CD14-positive monocyte (primary cell): ENCODE results near the gene RUBCN. TPM values are rescaled to one million over a fixed set of nuclear protein-coding genes. Genes with fewer than 3 reads are reported as not detected.

ENCODE experiments used
- DNase-seq, 3 donors: peaks; one replicate each; pipeline ENCODE4 v3.0.0-alpha.2; 2011 to 2022
- H2AFZ ChIP-seq: 2 replicates; pipeline ENCODE4 v1.6.0; 2012; ENCODE audit warnings: mild to moderate bottlenecking, low read depth, low read length, inconsistent platforms; ENCODE audit not compliant: insufficient read depth, poor library complexity, severe bottlenecking
- H3K27ac ChIP-seq, 2 donors: 1 replicate in 1 of 2; 2 replicates in 1 of 2; pipeline ENCODE4 v1.5.1; 2012 to 2013; ENCODE audit warnings: low read length in 2 of 2, control low read depth in 1 of 2, inconsistent platforms in 1 of 2, low read depth in 1 of 2, mild to moderate bottlenecking in 1 of 2
- H3K27me3 ChIP-seq, 2 donors: one replicate each; pipeline versions ENCODE4 v1.6.0 to v1.6.1; 2011 to 2013; ENCODE audit warnings: low read length in 2 of 2; ENCODE audit not compliant: control insufficient read depth in 2 of 2, insufficient read depth in 2 of 2
- H3K36me3 ChIP-seq, 2 donors: replicated peaks in 1 of 2; 1 replicate in 1 of 2; 2 replicates in 1 of 2; pipeline versions ENCODE4 v1.5.1 to v1.6.1; 2012 to 2013; ENCODE audit warnings: low read length in 2 of 2, control low read depth in 1 of 2, inconsistent platforms in 1 of 2, mild to moderate bottlenecking in 1 of 2; ENCODE audit not compliant: insufficient read depth in 2 of 2, control insufficient read depth in 1 of 2
- H3K4me1 ChIP-seq, 2 donors: 1 replicate in 1 of 2; 2 replicates in 1 of 2; pipeline versions ENCODE4 v1.5.1 to v1.6.1; 2012 to 2013; ENCODE audit warnings: low read length in 2 of 2, control low read depth in 1 of 2, inconsistent platforms in 1 of 2, mild to moderate bottlenecking in 1 of 2, moderate library complexity in 1 of 2; ENCODE audit not compliant: insufficient read depth in 2 of 2, control insufficient read depth in 1 of 2
- H3K4me2 ChIP-seq: replicated peaks from 2 replicates; pipeline ENCODE3; 2012; ENCODE audit warnings: low read length, moderate library complexity, mild to moderate bottlenecking; ENCODE audit not compliant: poor library complexity, severe bottlenecking; ENCODE audit errors: extremely low read depth
- H3K4me3 ChIP-seq, 3 experiments: fragments of 200-600 bp in 1 of 3; sonication (generic) in 1 of 3; replicated peaks in 1 of 3; 1 replicate in 2 of 3; 2 replicates in 1 of 3; pipeline ENCODE4 v1.5.1; 2011 to 2013; ENCODE audit warnings: low read length in 3 of 3, mild to moderate bottlenecking in 3 of 3, control low read depth in 2 of 3, low read depth in 2 of 3, inconsistent platforms in 1 of 3, moderate library complexity in 1 of 3
- H3K79me2 ChIP-seq: 2 replicates; pipeline ENCODE4 v1.6.0; 2012; ENCODE audit warnings: mild to moderate bottlenecking, control low read depth, inconsistent platforms, low read length, moderate library complexity; ENCODE audit not compliant: insufficient read depth
- H3K9ac ChIP-seq: 2 replicates; pipeline ENCODE4 v1.6.0; 2017; ENCODE audit warnings: low read length, mild to moderate bottlenecking; ENCODE audit not compliant: insufficient read depth, poor library complexity, severe bottlenecking
- H3K9me3 ChIP-seq, 2 donors: replicated peaks in 1 of 2; 1 replicate in 1 of 2; 2 replicates in 1 of 2; pipeline versions ENCODE4 v1.5.1 to v1.6.1; 2012 to 2013; ENCODE audit warnings: low read length in 2 of 2, control low read depth in 1 of 2; ENCODE audit not compliant: control insufficient read depth in 1 of 2, insufficient read depth in 1 of 2
- H4K20me1 ChIP-seq: 2 replicates; pipeline ENCODE4 v1.6.0; 2012; ENCODE audit warnings: mild to moderate bottlenecking, low read length, control low read depth, moderate library complexity; ENCODE audit not compliant: insufficient read depth
- H3K27ac Mint-ChIP-seq, 7 donors: one replicate each; pipeline ENCODE4 v1.8.0; 2020; ENCODE audit warnings: mild to moderate bottlenecking in 7 of 7, mixed read lengths in 7 of 7, moderate library complexity in 6 of 7, inconsistent platforms in 2 of 7
- H3K27me3 Mint-ChIP-seq, 3 donors: one replicate each; pipeline ENCODE4 v1.8.0; 2021 to 2022; ENCODE audit warnings: low read depth in 3 of 3, mild to moderate bottlenecking in 3 of 3, mixed read lengths in 3 of 3, moderate library complexity in 3 of 3, inconsistent platforms in 1 of 3
- H3K36me3 Mint-ChIP-seq, 2 donors: one replicate each; pipeline ENCODE4 v1.8.0; 2020; ENCODE audit warnings: mixed read lengths in 2 of 2, inconsistent platforms in 1 of 2, mild to moderate bottlenecking in 1 of 2
- H3K4me1 Mint-ChIP-seq: one replicate; pipeline ENCODE4 v1.8.0; 2020; ENCODE audit warnings: mild to moderate bottlenecking, mixed read lengths
- H3K4me3 Mint-ChIP-seq, 2 donors: one replicate each; pipeline ENCODE4 v1.8.0; 2020; ENCODE audit warnings: mild to moderate bottlenecking in 2 of 2, mixed read lengths in 2 of 2, moderate library complexity in 1 of 2
- H3K9me3 Mint-ChIP-seq, 7 donors: one replicate each; pipeline ENCODE4 v1.8.0; 2020 to 2022; ENCODE audit warnings: mixed read lengths in 7 of 7, mild to moderate bottlenecking in 6 of 7, moderate library complexity in 6 of 7, inconsistent platforms in 2 of 7
- WGBS: methylation state at CpG from one replicate; pipeline ENCODE4 v1.1.5; 2013; ENCODE audit warnings: missing lambda C conversion rate; ENCODE audit not compliant: insufficient coverage; 5-methylcytosine and 5-hydroxymethylcytosine counted together
- intact Hi-C, 2 donors: fragments of 100-400 bp; cut with micrococcal nuclease; formaldehyde crosslinking; loops; one replicate each; pipeline versions ENCODE4 v1.15.0 to v1.15.1; 2023
- polyA plus RNA-seq, 3 donors: library from polyadenylated mRNA; depleted of rRNA in 1 of 3; unstranded in 2 of 3; stranded (reverse) in 1 of 3; fragments of 300-500 nt in 2 of 3; fragments of >200 nt in 1 of 3; fragmentation: Illumina TruSeq in 2 of 3; gene quantifications; 1 replicate in 2 of 3; 2 replicates in 1 of 3; pipeline ENCODE4 v1.2.3, GENCODE V29; 2012 to 2021
- TF ChIP-seq, protein P1 (sequence below): fragments of 200-600 bp; IDR thresholded peaks from one replicate; pipeline ENCODE4 v1.8.0; 2022; ENCODE audit warnings: antibody characterized with exemption, mild to moderate bottlenecking

Gene RUBCN
- polyA plus RNA-seq, 3 donors, result 8.6 to 37.9 (median 13.5) TPM

DNA sequence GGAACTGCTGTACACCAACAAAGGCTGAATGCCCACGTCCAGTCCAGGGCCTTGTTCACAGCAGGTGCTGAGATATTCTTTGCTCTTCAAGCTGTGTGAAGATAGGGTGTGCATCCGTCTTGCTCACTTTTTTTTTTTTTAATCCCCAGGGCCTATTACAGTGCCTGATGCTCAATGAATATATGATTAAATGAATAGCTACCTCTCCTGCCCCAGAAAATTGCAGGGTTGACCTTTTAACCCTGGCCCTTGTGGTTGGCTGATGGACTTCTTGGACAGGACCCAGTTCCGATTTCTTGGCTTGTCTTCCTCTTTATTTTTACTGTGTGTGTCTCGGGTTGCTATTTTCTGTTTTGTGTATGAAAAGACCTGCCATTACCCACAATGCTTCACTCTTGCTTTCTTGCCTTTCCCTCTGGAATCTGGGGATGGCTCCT lies 10.1 kb upstream of the RUBCN start:
- no peaks in the 10 kb centered on the region for H3K36me3 ChIP-seq
- DNase-seq, result peak; percentile 60 to 64 (median 63)
- no peak overlapping the region for H2AFZ ChIP-seq
- Mint-ChIP-seq H3K9me3 (peaks cover 0 to 7% (median 3%) of the 10 kb centered on the region in 7 donors), H3K4me1 (peaks cover 41% of the 10 kb centered on the region), H3K27me3 (peaks cover 6 to 15% (median 10%) of the 10 kb centered on the region in 3 donors), H3K27ac (peak overlapping the region; percentile 56 to 92 (median 84)), H3K36me3 (peaks cover 4% of the 10 kb centered on the region in 2 donors), H3K4me3 (peak overlapping the region in 1 of 2 donors; percentile 69)
- H3K9me3 ChIP-seq, result no peaks in the 10 kb centered on the region
- WGBS, result no CpG with 5 or more reads among the region's 4 CpGs
- peak overlapping the region in 1 of 3 experiments; percentile 43 for H3K4me3 ChIP-seq
- H3K79me2 ChIP-seq, result peaks cover 13% of the 10 kb centered on the region
- peak overlapping the region; percentile 52 for H3K4me2 ChIP-seq
- TF ChIP-seq, protein P1, sequence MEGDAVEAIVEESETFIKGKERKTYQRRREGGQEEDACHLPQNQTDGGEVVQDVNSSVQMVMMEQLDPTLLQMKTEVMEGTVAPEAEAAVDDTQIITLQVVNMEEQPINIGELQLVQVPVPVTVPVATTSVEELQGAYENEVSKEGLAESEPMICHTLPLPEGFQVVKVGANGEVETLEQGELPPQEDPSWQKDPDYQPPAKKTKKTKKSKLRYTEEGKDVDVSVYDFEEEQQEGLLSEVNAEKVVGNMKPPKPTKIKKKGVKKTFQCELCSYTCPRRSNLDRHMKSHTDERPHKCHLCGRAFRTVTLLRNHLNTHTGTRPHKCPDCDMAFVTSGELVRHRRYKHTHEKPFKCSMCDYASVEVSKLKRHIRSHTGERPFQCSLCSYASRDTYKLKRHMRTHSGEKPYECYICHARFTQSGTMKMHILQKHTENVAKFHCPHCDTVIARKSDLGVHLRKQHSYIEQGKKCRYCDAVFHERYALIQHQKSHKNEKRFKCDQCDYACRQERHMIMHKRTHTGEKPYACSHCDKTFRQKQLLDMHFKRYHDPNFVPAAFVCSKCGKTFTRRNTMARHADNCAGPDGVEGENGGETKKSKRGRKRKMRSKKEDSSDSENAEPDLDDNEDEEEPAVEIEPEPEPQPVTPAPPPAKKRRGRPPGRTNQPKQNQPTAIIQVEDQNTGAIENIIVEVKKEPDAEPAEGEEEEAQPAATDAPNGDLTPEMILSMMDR, result no peak
- intact Hi-C loops, result no loop called here
- peaks cover 8% of the 10 kb centered on the region for H4K20me1 ChIP-seq
- H3K4me1 ChIP-seq, result peaks cover 43 to 45% of the 10 kb centered on the region in 2 donors
- no peak overlapping the region for H3K27ac ChIP-seq
- no peak overlapping the region for H3K9ac ChIP-seq
- H3K27me3 ChIP-seq, result no peaks in the 10 kb centered on the region

DNA sequence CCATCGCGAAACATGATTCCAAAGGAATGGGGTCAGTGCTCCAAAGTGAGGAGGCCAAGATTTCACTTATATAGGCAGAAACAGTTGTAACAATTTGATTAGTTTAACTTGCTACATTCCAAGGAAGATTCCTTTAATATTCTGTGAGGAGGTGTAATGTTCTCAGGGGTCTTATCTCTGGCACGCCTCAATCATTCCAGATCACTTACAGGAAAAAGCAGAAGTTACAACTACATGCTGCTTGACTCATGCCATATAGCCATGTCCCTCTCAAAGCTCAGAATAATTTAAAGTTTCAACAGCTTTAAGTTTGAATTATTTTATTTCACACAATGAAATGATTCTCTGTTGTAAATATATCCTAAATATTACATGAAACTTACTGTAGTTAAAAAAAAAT lies 9.5 kb upstream of the RUBCN start:
- intact Hi-C loops, result no loop called here
- Histone ChIP-seq H2AFZ (no peak overlapping the region), H3K4me3 (peak overlapping the region in 1 of 3 experiments; percentile 43), H3K27ac (no peak overlapping the region), H3K79me2 (peaks cover 7% of the 10 kb centered on the region), H3K36me3 (no peaks in the 10 kb centered on the region), H3K9me3 (no peaks in the 10 kb centered on the region), H3K4me2 (peak overlapping the region; percentile 52), H4K20me1 (peaks cover 3% of the 10 kb centered on the region), H3K27me3 (no peaks in the 10 kb centered on the region), H3K4me1 (peaks cover 37 to 39% of the 10 kb centered on the region in 2 donors), H3K9ac (no peak overlapping the region)
- H3K27ac Mint-ChIP-seq, result peak overlapping the region in 1 of 7 donors; percentile 91
- peaks cover 6 to 15% (median 10%) of the 10 kb centered on the region in 3 donors for H3K27me3 Mint-ChIP-seq
- H3K4me3 Mint-ChIP-seq, result no peak overlapping the region
- H3K36me3 Mint-ChIP-seq, result peaks cover 4% of the 10 kb centered on the region in 2 donors
- TF ChIP-seq, protein P1, result no peak
- peaks cover 0 to 7% (median 3%) of the 10 kb centered on the region in 7 donors for H3K9me3 Mint-ChIP-seq
- H3K4me1 Mint-ChIP-seq, result peaks cover 37% of the 10 kb centered on the region
- 90% methylated on average over 2 of the region's 3 CpGs for WGBS
- peak in 1 of 3 donors; percentile 17 for DNase-seq
